HepG2 (cell line): ENCODE measurements around the gene TANGO6. TPM values are rescaled to one million over a fixed set of nuclear protein-coding genes. Genes with fewer than 3 reads are reported as not detected.

ENCODE experiments used
- ATF7 ChIP-seq, 2 experiments: fragments of 450-650 bp in 1 of 2; sonication (generic) in 1 of 2; formaldehyde crosslinking in 1 of 2; IDR thresholded peaks; 2 replicates each; pipeline versions ENCODE4 v1.4.0 to v1.6.1; 2016 to 2020; ENCODE audit warnings: antibody characterized with exemption in 1 of 2, mild to moderate bottlenecking in 1 of 2, missing genetic modification reagents in 1 of 2
- ELF3 ChIP-seq: IDR thresholded peaks from 2 replicates; pipeline ENCODE4 v1.6.1; 2016; ENCODE audit warnings: missing genetic modification reagents, missing compliant biosample characterization
- GATAD2A ChIP-seq: IDR thresholded peaks from 2 replicates; pipeline ENCODE4 v1.6.1; 2016
- KLF15 ChIP-seq: sonication (generic); formaldehyde crosslinking; IDR thresholded peaks from 2 replicates; pipeline ENCODE4 v1.8.1; 2023; ENCODE audit warnings: borderline replicate concordance, mild to moderate bottlenecking, inconsistent platforms, missing genetic modification reagents, mixed read lengths
- NCOR1 ChIP-seq: fragments of 200-600 bp; sonication (generic); IDR thresholded peaks from 2 replicates; pipeline ENCODE4 v1.7.0; 2017; ENCODE audit warnings: antibody characterized with exemption, low read length, borderline replicate concordance
- NR2F6 ChIP-seq, 2 experiments: IDR thresholded peaks; 2 replicates each; pipeline ENCODE4 v1.6.1; 2016; ENCODE audit warnings: antibody characterized with exemption in 1 of 2, mild to moderate bottlenecking in 1 of 2
- PCBP1 ChIP-seq: fragments of 200-400 bp; formaldehyde crosslinking; IDR thresholded peaks from 2 replicates; pipeline ENCODE4 v1.6.1; 2017; ENCODE audit warnings: mild to moderate bottlenecking, low read depth, low read length, borderline replicate concordance
- RBFOX2 ChIP-seq: fragments of 200-400 bp; formaldehyde crosslinking; IDR thresholded peaks from 2 replicates; pipeline ENCODE4 v1.6.1; 2017; ENCODE audit warnings: low read depth, mild to moderate bottlenecking, low read length
- SATB2 ChIP-seq: sonication (generic); formaldehyde crosslinking; IDR thresholded peaks from 2 replicates; pipeline ENCODE4 v1.5.0; 2020; ENCODE audit warnings: missing genetic modification reagents
- SMARCC2 ChIP-seq: fragments of 450-650 bp; IDR thresholded peaks from 2 replicates; pipeline ENCODE4 v1.6.1; 2017; ENCODE audit warnings: antibody characterized with exemption, mild to moderate bottlenecking
- ZFP62 ChIP-seq: sonication (generic); formaldehyde crosslinking; IDR thresholded peaks from 2 replicates; pipeline ENCODE4 v1.4.0; 2020; ENCODE audit warnings: missing genetic modification reagents
- ZNF17 ChIP-seq: sonication (generic); formaldehyde crosslinking; IDR thresholded peaks from 2 replicates; pipeline ENCODE4 v1.5.0; 2020; ENCODE audit warnings: mild to moderate bottlenecking, missing genetic modification reagents
- ZNF451 ChIP-seq: sonication (generic); formaldehyde crosslinking; IDR thresholded peaks from 2 replicates; pipeline ENCODE4 v1.5.0; 2020; ENCODE audit warnings: mild to moderate bottlenecking, missing genetic modification reagents
- ZNF510 ChIP-seq: sonication (generic); formaldehyde crosslinking; IDR thresholded peaks from 2 replicates; pipeline ENCODE4 v1.4.0; 2020; ENCODE audit warnings: low read depth, mild to moderate bottlenecking, missing genetic modification reagents
- ZNF557 ChIP-seq: sonication (generic); formaldehyde crosslinking; IDR thresholded peaks from 2 replicates; pipeline ENCODE4 v1.4.0; 2020; ENCODE audit warnings: missing genetic modification reagents
- ZNF563 ChIP-seq: sonication (generic); formaldehyde crosslinking; IDR thresholded peaks from 2 replicates; pipeline ENCODE4 v1.8.0; 2022; ENCODE audit warnings: mild to moderate bottlenecking, moderate library complexity, missing genetic modification reagents
- ZNF619 ChIP-seq: sonication (generic); formaldehyde crosslinking; IDR thresholded peaks from 2 replicates; pipeline ENCODE4 v1.4.0; 2020; ENCODE audit warnings: mild to moderate bottlenecking, missing genetic modification reagents
- polyA plus RNA-seq, 8 experiments: library from polyadenylated mRNA; depleted of rRNA in 3 of 8; stranded (reverse) in 7 of 8; unstranded in 1 of 8; fragments of >200 nt; fragmentation: Illumina TruSeq in 4 of 8; extraction: Trizol in 4 of 8; gene quantifications; 2 replicates each; pipeline versions ENCODE4 v1.2.1 to v1.2.3, GENCODE V29; 2011 to 2016; ENCODE audit warnings: low read depth in 4 of 8, missing spikeins in 1 of 8, mixed read lengths in 1 of 8; ENCODE audit not compliant: insufficient read depth in 1 of 8
- total RNA-seq, 5 experiments: library from RNA; depleted of rRNA; stranded (reverse); fragments of >200 nt; fragmentation: Illumina TruSeq; extraction: Trizol; gene quantifications; 2 replicates each; pipeline ENCODE4 v1.2.3, GENCODE V29; 2016; ENCODE audit warnings: low read depth in 1 of 5
- TF ChIP-seq, protein P1 (sequence below): sonication (generic); formaldehyde crosslinking; conservative IDR thresholded peaks from 2 replicates; pipeline ENCODE4 v1.8.0; 2022; ENCODE audit warnings: missing genetic modification reagents
- TF ChIP-seq, protein P2 (sequence below): sonication (generic); formaldehyde crosslinking; IDR thresholded peaks from 2 replicates; pipeline ENCODE4 v1.4.0; 2020; ENCODE audit warnings: missing genetic modification reagents
- TF ChIP-seq, protein P3 (sequence below): fragments of 450-650 bp; IDR thresholded peaks from 2 replicates; pipeline ENCODE4 v1.6.1; 2017; ENCODE audit warnings: mild to moderate bottlenecking
- TF ChIP-seq, protein P4 (sequence below): sonication (generic); formaldehyde crosslinking; IDR thresholded peaks from 2 replicates; pipeline ENCODE4 v1.4.0; 2020; ENCODE audit warnings: missing genetic modification reagents

Gene TANGO6
- total and polyA plus RNA-seq, 2 of the 13 experiments (the other 11 are each of a cell fraction or from before 2014, with no cell fraction given) = 7.2 to 13.3 TPM

DNA sequence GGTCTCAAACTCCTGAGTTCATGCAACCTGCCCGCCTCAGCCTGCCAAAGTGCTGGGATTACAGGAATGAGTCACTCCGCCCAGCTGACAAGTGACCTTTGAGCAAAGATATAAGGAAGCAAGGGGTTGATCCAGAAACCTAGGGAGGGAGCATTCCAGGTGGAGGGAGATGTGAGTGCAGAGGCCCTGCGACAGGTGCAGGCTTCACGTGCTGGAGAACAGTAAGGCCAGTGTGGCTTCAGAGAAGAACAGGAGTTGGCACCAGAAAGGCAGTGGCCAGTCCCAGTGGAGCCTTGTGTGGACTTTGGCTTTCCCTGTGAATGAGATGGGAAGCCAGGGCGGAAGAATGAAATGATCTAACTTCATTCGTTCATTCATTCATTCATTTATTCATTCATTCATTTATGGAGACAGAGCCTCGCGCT is 188.6 kb downstream of the TANGO6 start (continued):
- TF ChIP-seq, protein P1, sequence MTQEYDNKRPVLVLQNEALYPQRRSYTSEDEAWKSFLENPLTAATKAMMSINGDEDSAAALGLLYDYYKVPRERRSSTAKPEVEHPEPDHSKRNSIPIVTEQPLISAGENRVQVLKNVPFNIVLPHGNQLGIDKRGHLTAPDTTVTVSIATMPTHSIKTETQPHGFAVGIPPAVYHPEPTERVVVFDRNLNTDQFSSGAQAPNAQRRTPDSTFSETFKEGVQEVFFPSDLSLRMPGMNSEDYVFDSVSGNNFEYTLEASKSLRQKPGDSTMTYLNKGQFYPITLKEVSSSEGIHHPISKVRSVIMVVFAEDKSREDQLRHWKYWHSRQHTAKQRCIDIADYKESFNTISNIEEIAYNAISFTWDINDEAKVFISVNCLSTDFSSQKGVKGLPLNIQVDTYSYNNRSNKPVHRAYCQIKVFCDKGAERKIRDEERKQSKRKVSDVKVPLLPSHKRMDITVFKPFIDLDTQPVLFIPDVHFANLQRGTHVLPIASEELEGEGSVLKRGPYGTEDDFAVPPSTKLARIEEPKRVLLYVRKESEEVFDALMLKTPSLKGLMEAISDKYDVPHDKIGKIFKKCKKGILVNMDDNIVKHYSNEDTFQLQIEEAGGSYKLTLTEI (CRISPR knock-in tag) = no peak
- TF ChIP-seq ZNF619 (CRISPR knock-in tag) = no peak
- TF ChIP-seq, protein P2, sequence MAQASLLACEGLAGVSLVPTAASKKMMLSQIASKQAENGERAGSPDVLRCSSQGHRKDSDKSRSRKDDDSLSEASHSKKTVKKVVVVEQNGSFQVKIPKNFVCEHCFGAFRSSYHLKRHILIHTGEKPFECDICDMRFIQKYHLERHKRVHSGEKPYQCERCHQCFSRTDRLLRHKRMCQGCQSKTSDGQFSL (CRISPR knock-in tag) = no peak; the same call in 1 of the 2 replicates
- TF ChIP-seq ZFP62 (CRISPR knock-in tag) = no peak
- peak; percentile 90 for TF ChIP-seq ELF3
- no peak for TF ChIP-seq SMARCC2
- no peak for TF ChIP-seq KLF15 (CRISPR knock-in tag)
- TF ChIP-seq, protein P3, sequence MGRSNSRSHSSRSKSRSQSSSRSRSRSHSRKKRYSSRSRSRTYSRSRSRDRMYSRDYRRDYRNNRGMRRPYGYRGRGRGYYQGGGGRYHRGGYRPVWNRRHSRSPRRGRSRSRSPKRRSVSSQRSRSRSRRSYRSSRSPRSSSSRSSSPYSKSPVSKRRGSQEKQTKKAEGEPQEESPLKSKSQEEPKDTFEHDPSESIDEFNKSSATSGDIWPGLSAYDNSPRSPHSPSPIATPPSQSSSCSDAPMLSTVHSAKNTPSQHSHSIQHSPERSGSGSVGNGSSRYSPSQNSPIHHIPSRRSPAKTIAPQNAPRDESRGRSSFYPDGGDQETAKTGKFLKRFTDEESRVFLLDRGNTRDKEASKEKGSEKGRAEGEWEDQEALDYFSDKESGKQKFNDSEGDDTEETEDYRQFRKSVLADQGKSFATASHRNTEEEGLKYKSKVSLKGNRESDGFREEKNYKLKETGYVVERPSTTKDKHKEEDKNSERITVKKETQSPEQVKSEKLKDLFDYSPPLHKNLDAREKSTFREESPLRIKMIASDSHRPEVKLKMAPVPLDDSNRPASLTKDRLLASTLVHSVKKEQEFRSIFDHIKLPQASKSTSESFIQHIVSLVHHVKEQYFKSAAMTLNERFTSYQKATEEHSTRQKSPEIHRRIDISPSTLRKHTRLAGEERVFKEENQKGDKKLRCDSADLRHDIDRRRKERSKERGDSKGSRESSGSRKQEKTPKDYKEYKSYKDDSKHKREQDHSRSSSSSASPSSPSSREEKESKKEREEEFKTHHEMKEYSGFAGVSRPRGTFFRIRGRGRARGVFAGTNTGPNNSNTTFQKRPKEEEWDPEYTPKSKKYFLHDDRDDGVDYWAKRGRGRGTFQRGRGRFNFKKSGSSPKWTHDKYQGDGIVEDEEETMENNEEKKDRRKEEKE = no peak
- no peak for TF ChIP-seq ZNF510
- TF ChIP-seq NR2F6 (IDR thresholded peaks at IDR 0.05) = peak; percentile 41
- peak; percentile 41 for TF ChIP-seq NR2F6 (CRISPR knock-in tag; IDR thresholded peaks at IDR 0.05)
- TF ChIP-seq, protein P4, sequence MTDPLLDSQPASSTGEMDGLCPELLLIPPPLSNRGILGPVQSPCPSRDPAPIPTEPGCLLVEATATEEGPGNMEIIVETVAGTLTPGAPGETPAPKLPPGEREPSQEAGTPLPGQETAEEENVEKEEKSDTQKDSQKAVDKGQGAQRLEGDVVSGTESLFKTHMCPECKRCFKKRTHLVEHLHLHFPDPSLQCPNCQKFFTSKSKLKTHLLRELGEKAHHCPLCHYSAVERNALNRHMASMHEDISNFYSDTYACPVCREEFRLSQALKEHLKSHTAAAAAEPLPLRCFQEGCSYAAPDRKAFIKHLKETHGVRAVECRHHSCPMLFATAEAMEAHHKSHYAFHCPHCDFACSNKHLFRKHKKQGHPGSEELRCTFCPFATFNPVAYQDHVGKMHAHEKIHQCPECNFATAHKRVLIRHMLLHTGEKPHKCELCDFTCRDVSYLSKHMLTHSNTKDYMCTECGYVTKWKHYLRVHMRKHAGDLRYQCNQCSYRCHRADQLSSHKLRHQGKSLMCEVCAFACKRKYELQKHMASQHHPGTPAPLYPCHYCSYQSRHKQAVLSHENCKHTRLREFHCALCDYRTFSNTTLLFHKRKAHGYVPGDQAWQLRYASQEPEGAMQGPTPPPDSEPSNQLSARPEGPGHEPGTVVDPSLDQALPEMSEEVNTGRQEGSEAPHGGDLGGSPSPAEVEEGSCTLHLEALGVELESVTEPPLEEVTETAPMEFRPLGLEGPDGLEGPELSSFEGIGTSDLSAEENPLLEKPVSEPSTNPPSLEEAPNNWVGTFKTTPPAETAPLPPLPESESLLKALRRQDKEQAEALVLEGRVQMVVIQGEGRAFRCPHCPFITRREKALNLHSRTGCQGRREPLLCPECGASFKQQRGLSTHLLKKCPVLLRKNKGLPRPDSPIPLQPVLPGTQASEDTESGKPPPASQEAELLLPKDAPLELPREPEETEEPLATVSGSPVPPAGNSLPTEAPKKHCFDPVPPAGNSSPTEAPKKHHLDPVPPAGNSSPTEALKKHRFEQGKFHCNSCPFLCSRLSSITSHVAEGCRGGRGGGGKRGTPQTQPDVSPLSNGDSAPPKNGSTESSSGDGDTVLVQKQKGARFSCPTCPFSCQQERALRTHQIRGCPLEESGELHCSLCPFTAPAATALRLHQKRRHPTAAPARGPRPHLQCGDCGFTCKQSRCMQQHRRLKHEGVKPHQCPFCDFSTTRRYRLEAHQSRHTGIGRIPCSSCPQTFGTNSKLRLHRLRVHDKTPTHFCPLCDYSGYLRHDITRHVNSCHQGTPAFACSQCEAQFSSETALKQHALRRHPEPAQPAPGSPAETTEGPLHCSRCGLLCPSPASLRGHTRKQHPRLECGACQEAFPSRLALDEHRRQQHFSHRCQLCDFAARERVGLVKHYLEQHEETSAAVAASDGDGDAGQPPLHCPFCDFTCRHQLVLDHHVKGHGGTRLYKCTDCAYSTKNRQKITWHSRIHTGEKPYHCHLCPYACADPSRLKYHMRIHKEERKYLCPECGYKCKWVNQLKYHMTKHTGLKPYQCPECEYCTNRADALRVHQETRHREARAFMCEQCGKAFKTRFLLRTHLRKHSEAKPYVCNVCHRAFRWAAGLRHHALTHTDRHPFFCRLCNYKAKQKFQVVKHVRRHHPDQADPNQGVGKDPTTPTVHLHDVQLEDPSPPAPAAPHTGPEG (CRISPR knock-in tag) = no peak
- no peak for TF ChIP-seq ZNF17 (CRISPR knock-in tag)
- TF ChIP-seq RBFOX2 = no peak
- TF ChIP-seq ZNF563 = no peak
- TF ChIP-seq ZNF451 (CRISPR knock-in tag) = no peak
- no peak for TF ChIP-seq ZNF557 (CRISPR knock-in tag)
- no peak for TF ChIP-seq PCBP1
- peak; percentile 63; the same call in 1 of the 2 replicates for TF ChIP-seq NCOR1
- TF ChIP-seq ATF7 (IDR thresholded peaks at IDR 0.05) = no peak
- TF ChIP-seq ATF7 (CRISPR knock-in tag; IDR thresholded peaks at IDR 0.05) = no peak
- TF ChIP-seq GATAD2A (CRISPR knock-in tag) = peak; percentile 70; the same call in 1 of the 2 replicates
- TF ChIP-seq SATB2 (CRISPR knock-in tag) = no peak
